Endothelial cell of umbilical vein (primary cell): ENCODE measurements around the gene VEZT. TPM values are rescaled to one million over a fixed set of nuclear protein-coding genes. Genes with fewer than 3 reads are reported as not detected.

Experiments used
- BruUV-seq: library from RNA; stranded (reverse); fragments of 400-500 nt; replicated peaks from 2 replicates; lab custom pipeline; 2021; lab: Mats Ljungman, UMichigan
- CTCF ChIA-PET: fragments of 300-600, 350-600 bp; sonication (Branson Sonifier 250); formaldehyde crosslinking; loops from one replicate; lab custom pipeline; 2021; ENCODE audit warnings: antibody characterized with exemption, inconsistent platforms; lab: Charles Lee
- POLR2A ChIA-PET: fragments of 300-600, 350-600 bp; sonication (Branson Sonifier 250); formaldehyde crosslinking; loops from one replicate; lab custom pipeline; 2021; ENCODE audit warnings: antibody characterized with exemption, inconsistent platforms; lab: Charles Lee
- DNase-seq: peaks from one replicate; pipeline ENCODE4 v3.0.0-alpha.2; 2011; ENCODE audit warnings: low read depth, low spot score
- FAIRE-seq: peaks from 2 replicates; lab custom pipeline; 2011; peaks lifted over from hg19 to GRCh38; lab: Jason Lieb, UNC
- H2AFZ ChIP-seq: 2 replicates; pipeline ENCODE4 v1.6.0; 2012; ENCODE audit warnings: low read depth, low read length, control low read depth, inconsistent platforms
- H3K27ac ChIP-seq: 2 replicates; pipeline ENCODE4 v1.5.1; 2011; ENCODE audit warnings: low read depth, mild to moderate bottlenecking, control low read depth, low read length, moderate library complexity; ENCODE audit not compliant: insufficient read depth
- H3K27me3 ChIP-seq, 2 experiments: 2 replicates each; pipeline versions ENCODE4 v1.6.0 to v1.6.1; 2011; ENCODE audit warnings: low read length in 2 of 2, mixed read lengths in 1 of 2; ENCODE audit not compliant: control insufficient read depth in 2 of 2, insufficient read depth in 2 of 2
- H3K36me3 ChIP-seq, 2 experiments: 2 replicates in 1 of 2; 3 replicates in 1 of 2; pipeline ENCODE4 v1.5.1; 2011; ENCODE audit warnings: low read length in 2 of 2, mild to moderate bottlenecking in 1 of 2, moderate library complexity in 1 of 2; ENCODE audit not compliant: control insufficient read depth in 2 of 2, insufficient read depth in 2 of 2; ENCODE audit errors: extremely low read depth in 1 of 2
- H3K4me1 ChIP-seq: 3 replicates; pipeline ENCODE4 v1.5.1; 2011; ENCODE audit warnings: mild to moderate bottlenecking, low read length; ENCODE audit not compliant: control insufficient read depth, insufficient read depth; ENCODE audit errors: extremely low read depth
- H3K4me2 ChIP-seq: 2 replicates; pipeline ENCODE4 v1.6.1; 2011; ENCODE audit warnings: low read length, control low read depth, mixed read lengths; ENCODE audit not compliant: insufficient read depth
- H3K4me3 ChIP-seq, 3 experiments: fragments of 200-600 bp in 1 of 3; sonication (generic), shearing (Covaris generic) in 1 of 3; replicated peaks in 1 of 3; 2 replicates each; pipeline ENCODE4 v1.5.1; 2011 to 2016; ENCODE audit warnings: control low read depth in 3 of 3, low read length in 3 of 3, mild to moderate bottlenecking in 2 of 3, inconsistent platforms in 1 of 3, low read depth in 1 of 3, moderate library complexity in 1 of 3; ENCODE audit not compliant: insufficient read depth in 1 of 3
- H3K79me2 ChIP-seq: 2 replicates; pipeline ENCODE4 v1.6.0; 2012; ENCODE audit warnings: low read length, inconsistent platforms; ENCODE audit not compliant: control insufficient read depth, insufficient read depth
- H3K9ac ChIP-seq: replicated peaks from 2 replicates; pipeline ENCODE3; 2011; ENCODE audit warnings: low read length, control low read depth; ENCODE audit not compliant: insufficient read depth; ENCODE audit errors: extremely low read depth
- H3K9me1 ChIP-seq: replicated peaks from 3 replicates; pipeline ENCODE4 v1.6.0; 2011; ENCODE audit warnings: mild to moderate bottlenecking, low read length; ENCODE audit not compliant: control insufficient read depth, insufficient read depth; ENCODE audit errors: extremely low read depth
- H3K9me3 ChIP-seq: replicated peaks from 2 replicates; pipeline ENCODE4 v1.5.1; 2012; ENCODE audit warnings: low read length, inconsistent platforms; ENCODE audit not compliant: control insufficient read depth, insufficient read depth
- H4K20me1 ChIP-seq: replicated peaks from 2 replicates; pipeline ENCODE3; 2011; ENCODE audit warnings: mild to moderate bottlenecking, low read length; ENCODE audit not compliant: control insufficient read depth, insufficient read depth; ENCODE audit errors: extremely low read depth
- CTCF ChIP-seq, 2 donors: IDR thresholded peaks; 1 replicate in 1 of 2; 2 replicates in 1 of 2; pipeline ENCODE4 v1.5.1; 2011; ENCODE audit warnings: low read length in 2 of 2, mild to moderate bottlenecking in 2 of 2, moderate library complexity in 2 of 2, control low read depth in 1 of 2, inconsistent platforms in 1 of 2, low read depth in 1 of 2; ENCODE audit not compliant: insufficient read depth in 1 of 2; ENCODE audit errors: extremely low read depth in 1 of 2
- EZH2 ChIP-seq: IDR thresholded peaks from 2 replicates; pipeline ENCODE4 v1.6.1; 2012; ENCODE audit warnings: borderline replicate concordance, low read depth, mild to moderate bottlenecking, moderate library complexity, low read length, inconsistent platforms; ENCODE audit not compliant: severe bottlenecking
- GATA2 ChIP-seq: IDR thresholded peaks from 2 replicates; pipeline ENCODE4 v1.7.0; 2011; ENCODE audit warnings: low read depth, mild to moderate bottlenecking, moderate library complexity, mixed read lengths, low read length; ENCODE audit not compliant: insufficient read length, insufficient read depth
- JUN ChIP-seq: IDR thresholded peaks from 2 replicates; pipeline ENCODE4 v1.6.1; 2011; ENCODE audit warnings: borderline replicate concordance, low read depth; ENCODE audit not compliant: insufficient read length, insufficient read depth
- MYC ChIP-seq: IDR thresholded peaks from one replicate; pipeline ENCODE4 v1.6.1; 2011; ENCODE audit warnings: mild to moderate bottlenecking, low read depth, low read length
- dilution Hi-C: fragments of 300-500 bp; cut with MboI; formaldehyde crosslinking; loops from one replicate; pipeline ENCODE4 v1.15.0; 2019; ENCODE audit warnings: low sequenced_read_pairs; ENCODE audit not compliant: extremely low pct_ligation_motif_present
- intact Hi-C: fragments of 100-400 bp; cut with micrococcal nuclease; formaldehyde crosslinking; loops from one replicate; pipeline ENCODE4 v1.10.0; 2022
- polyA plus RNA-seq, 4 experiments: library from polyadenylated mRNA; depleted of rRNA in 3 of 4; stranded (reverse) in 3 of 4; unstranded in 1 of 4; fragments of >200 nt; gene quantifications; 2 replicates each; pipeline versions ENCODE4 v1.2.1 to v1.2.3, GENCODE V29; 2011 to 2012; ENCODE audit warnings: missing spikeins in 1 of 4
- total RNA-seq: library from RNA; stranded (reverse); gene quantifications from 2 replicates; pipeline ENCODE4 v1.2.3, GENCODE V29; 2021

VEZT gene
- total and polyA plus RNA-seq, 2 donors (not counting 3 experiments of a cell fraction or from before 2014, with no cell fraction given): 57.8 to 91.3 TPM

GRCh38 chr12:95206916-95207315 is 10.7 kb upstream of the VEZT start:
- CTCF ChIA-PET: interaction anchor here (3.5 kb wide), 1 partner anchor 9 kb away, joined by 29 read pairs; the partner anchor contains the start of genes FGD6 and VEZT

More at GRCh38 chr12:95206916-95207315, 10.7 kb upstream of the VEZT start:
- Histone ChIP-seq H3K4me1 (peaks cover 42% of the 10 kb centered on the region), H3K9ac (no peak overlapping the region), H3K36me3 (peaks cover 0 to 2% of the 10 kb centered on the region in 2 experiments), H3K27ac (no peak overlapping the region), H3K4me2 (no peak overlapping the region), H2AFZ (no peak overlapping the region), H3K4me3 (no peak overlapping the region), H4K20me1 (no peaks in the 10 kb centered on the region), H3K27me3 (no peaks in the 10 kb centered on the region), H3K9me1 (no peaks in the 10 kb centered on the region), H3K79me2 (peaks cover 19% of the 10 kb centered on the region), H3K9me3 (no peaks in the 10 kb centered on the region)
- BruUV-seq: no TSS peak
- intact Hi-C loops (no loop called here), dilution Hi-C loops (loop anchor here (25.0 kb wide), 1 partner anchor 95 kb away; no protein-coding TSS in a partner anchor)
- FAIRE-seq (no peak), DNase-seq (no peak)
- no peak for TF ChIP-seq JUN
- TF ChIP-seq CTCF (IDR thresholded peaks at IDR 0.05; ENCODE audit: extremely low read depth in 1 of 2, insufficient read depth in 1 of 2, low read depth in 1 of 2, low read length in 2 of 2): no peak
- no peak for TF ChIP-seq EZH2
- no peak for TF ChIP-seq GATA2
- TF ChIP-seq MYC: no peak
- POLR2A ChIA-PET: no interaction called here
